A673 (cell line): Measurements from ENCODE around the gene CRIP3. TPM values are rescaled to one million over a fixed set of nuclear protein-coding genes. Genes with fewer than 3 reads are reported as not detected.

Experiments
- BruUV-seq: library from RNA; stranded (reverse); fragments of 400-500 nt; replicated peaks from 2 replicates; lab custom pipeline; 2021; lab: Mats Ljungman, UMichigan
- CTCF ChIA-PET: fragments of 300-600 bp; sonication (Branson Sonifier 250); formaldehyde crosslinking; loops from one replicate; lab custom pipeline; 2022; ENCODE audit warnings: antibody characterized with exemption; lab: Charles Lee
- POLR2A ChIA-PET: fragments of 300-600 bp; sonication (Branson Sonifier 250); formaldehyde crosslinking; loops from one replicate; lab custom pipeline; 2022; ENCODE audit warnings: antibody characterized with exemption; ENCODE audit not compliant: low non-redundant PET; lab: Charles Lee
- DNase-seq: peaks from one replicate; pipeline ENCODE4 v3.0.0-alpha.2; 2015; ENCODE audit warnings: low spot score
- H3K27ac ChIP-seq: fragments of 200-600 bp; sonication (generic); 2 replicates; pipeline ENCODE4 v1.5.1; 2016; ENCODE audit warnings: mixed run types, low read depth, mild to moderate bottlenecking, mixed read lengths, antibody characterized with exemption, low read length; ENCODE audit not compliant: poor library complexity, severe bottlenecking
- H3K27me3 ChIP-seq: fragments of 200-600 bp; sonication (generic); replicated peaks from 2 replicates; pipeline ENCODE4 v1.6.1; 2017; ENCODE audit warnings: mixed run types, low read depth, mild to moderate bottlenecking, mixed read lengths, antibody characterized with exemption, low read length; ENCODE audit not compliant: insufficient read depth, poor library complexity
- H3K36me3 ChIP-seq: fragments of 200-600 bp; sonication (generic); 2 replicates; pipeline ENCODE4 v1.6.1; 2016; ENCODE audit warnings: mixed run types, mild to moderate bottlenecking, mixed read lengths, antibody characterized with exemption, low read length; ENCODE audit not compliant: insufficient read depth, poor library complexity, severe bottlenecking
- H3K4me1 ChIP-seq: fragments of 200-600 bp; sonication (generic); 2 replicates; pipeline ENCODE4 v1.6.1; 2017; ENCODE audit warnings: mixed run types, mild to moderate bottlenecking, mixed read lengths, antibody characterized with exemption, low read length; ENCODE audit not compliant: insufficient read depth, poor library complexity, severe bottlenecking
- H3K4me3 ChIP-seq: fragments of 200-600 bp; sonication (generic); 2 replicates; pipeline ENCODE4 v1.5.1; 2016; ENCODE audit warnings: low read depth, mixed run types, mild to moderate bottlenecking, mixed read lengths, low read length; ENCODE audit not compliant: poor library complexity, severe bottlenecking
- H3K9me3 ChIP-seq: fragments of 200-600 bp; sonication (generic); 2 replicates; pipeline ENCODE4 v1.6.1; 2016; ENCODE audit warnings: mixed run types, low read depth, mild to moderate bottlenecking, mixed read lengths, antibody characterized with exemption, low read length; ENCODE audit not compliant: poor library complexity, severe bottlenecking
- CTCF ChIP-seq: fragments of 300-800, 200-600 bp; sonication (generic); conservative IDR thresholded peaks from 2 replicates; pipeline ENCODE4 v1.5.1; 2017; ENCODE audit warnings: low read depth, mild to moderate bottlenecking, antibody characterized with exemption, low read length, moderate library complexity, mixed read lengths
- EZH2 ChIP-seq: fragments of 200-600 bp; sonication (generic); IDR thresholded peaks from 2 replicates; pipeline ENCODE4 v1.6.1; 2017; ENCODE audit warnings: borderline replicate concordance, low read depth, mild to moderate bottlenecking, mixed read lengths, antibody characterized with exemption, low read length; ENCODE audit not compliant: poor library complexity, severe bottlenecking
- intact Hi-C: fragments of 100-400 bp; cut with micrococcal nuclease; formaldehyde crosslinking; loops from one replicate; pipeline ENCODE4 v1.10.0; 2022; ENCODE audit not compliant: unreplicated experiment
- total RNA-seq: library from RNA; stranded (reverse); gene quantifications from 2 replicates; pipeline ENCODE4 v1.2.3, GENCODE V29; 2021

The CRIP3 gene
- total RNA-seq, 1 experiment from 2014 or later, result 2.4 TPM

GRCh38 chr6:43306086-43306485 is 2.5 kb downstream of the CRIP3 start:
- H3K36me3 ChIP-seq, result no peaks in the 10 kb centered on the region
- ChIA-PET CTCF (no interaction called here), POLR2A (no interaction called here)
- no peaks in the 10 kb centered on the region for H3K4me1 ChIP-seq
- no peak overlapping the region for H3K27ac ChIP-seq
- intact Hi-C loops, result no loop called here
- no peak for TF ChIP-seq EZH2
- TF ChIP-seq CTCF, result no peak
- H3K27me3 ChIP-seq, result no peaks in the 10 kb centered on the region
- no peak overlapping the region for H3K4me3 ChIP-seq
- no TSS peak for BruUV-seq
- DNase-seq, result no peak
- no peaks in the 10 kb centered on the region for H3K9me3 ChIP-seq

DNA sequence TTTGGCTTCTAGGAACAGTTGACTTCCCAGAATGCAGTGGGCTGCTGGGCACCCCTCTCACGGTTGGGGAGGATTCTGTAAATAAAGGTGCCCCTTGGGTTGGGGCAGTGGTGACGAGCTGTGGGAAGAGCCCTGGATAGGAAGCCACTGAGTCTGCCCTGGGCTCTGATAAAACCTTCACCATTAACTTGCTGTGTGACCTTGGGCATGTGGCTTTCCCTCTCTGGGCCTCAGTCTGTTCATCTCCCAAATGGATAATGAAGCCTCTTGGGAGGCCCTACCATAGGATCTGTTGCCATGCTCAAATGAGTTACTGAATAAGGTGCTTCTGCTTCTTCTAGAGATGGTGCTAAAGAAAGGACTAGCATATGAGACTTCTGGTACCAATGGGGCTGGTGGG is 3.7 kb downstream of the CRIP3 start:
- intact Hi-C loops, result no loop called here
- ChIA-PET CTCF (no interaction called here), POLR2A (no interaction called here)
- H3K27ac ChIP-seq, result no peak overlapping the region
- H3K36me3 ChIP-seq, result no peaks in the 10 kb centered on the region
- no peak for DNase-seq
- H3K4me1 ChIP-seq, result no peaks in the 10 kb centered on the region
- H3K9me3 ChIP-seq, result no peaks in the 10 kb centered on the region
- TF ChIP-seq EZH2 (no peak), CTCF (no peak)
- BruUV-seq, result no TSS peak
- H3K27me3 ChIP-seq, result no peaks in the 10 kb centered on the region
- no peak overlapping the region for H3K4me3 ChIP-seq

GRCh38 chr6:43304361-43304760 is 4.3 kb downstream of the CRIP3 start:
- Histone ChIP-seq H3K27me3 (no peaks in the 10 kb centered on the region), H3K27ac (no peak overlapping the region), H3K4me3 (no peak overlapping the region), H3K4me1 (no peaks in the 10 kb centered on the region), H3K36me3 (no peaks in the 10 kb centered on the region), H3K9me3 (no peaks in the 10 kb centered on the region)
- intact Hi-C loops, result no loop called here
- CTCF ChIA-PET, result no interaction called here
- BruUV-seq, result no TSS peak
- POLR2A ChIA-PET, result no interaction called here
- no peak for DNase-seq
- no peak for TF ChIP-seq CTCF
- no peak for TF ChIP-seq EZH2
